ENCODE measurements around the gene SLC39A8.
A peak's percentile ranks its signal among the peaks of the same experiment; 100 is the strongest.

Gene SLC39A8

DNA sequence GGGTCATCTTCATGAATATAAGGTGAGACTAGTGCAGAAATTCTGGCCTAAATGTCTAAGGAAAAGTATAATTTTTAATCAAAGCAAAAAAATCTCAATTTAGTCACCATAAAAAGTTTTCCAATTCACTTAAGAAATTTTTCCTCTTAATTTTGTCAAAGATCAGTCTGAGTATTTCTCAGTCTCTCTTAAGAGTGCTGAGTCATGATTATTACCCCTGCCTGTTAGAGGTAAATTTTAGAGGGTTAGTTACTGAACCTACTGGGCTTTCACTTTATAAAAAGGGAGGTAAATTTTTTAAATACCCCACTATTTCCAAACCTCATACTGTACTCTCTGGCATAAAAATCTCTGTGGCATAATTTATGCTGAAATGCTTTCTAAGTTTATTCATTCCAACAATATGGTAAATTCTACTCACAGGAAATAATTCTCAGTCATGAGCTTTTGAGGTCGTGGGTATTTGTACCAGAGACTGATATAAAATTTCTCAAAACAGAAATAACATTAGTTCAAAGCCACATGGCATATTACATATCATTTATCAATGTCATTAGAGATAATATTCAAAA lies 122.4 kb downstream of the SLC39A8 start:
- no peak for DNase-seq

DNA sequence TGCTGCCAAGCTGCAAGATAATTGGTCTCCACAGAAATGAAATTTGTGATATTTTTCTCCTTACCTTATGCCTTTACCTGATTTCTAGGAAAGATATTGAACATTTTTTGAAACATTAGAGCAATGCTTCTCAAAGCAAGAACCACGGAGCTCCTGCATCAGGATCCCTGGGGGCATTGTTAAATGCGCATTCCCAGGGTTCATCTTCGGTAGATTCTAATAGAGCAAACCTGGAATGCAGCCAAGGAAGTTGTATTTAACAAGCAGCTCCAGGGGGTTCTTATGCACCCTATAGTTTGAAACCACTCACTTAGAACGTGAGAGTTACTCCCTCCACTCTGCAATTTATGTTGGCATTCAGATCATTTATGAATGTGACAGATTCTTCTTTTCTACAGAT lies 126.2 kb downstream of the SLC39A8 start:
- no peak for DNase-seq

DNA sequence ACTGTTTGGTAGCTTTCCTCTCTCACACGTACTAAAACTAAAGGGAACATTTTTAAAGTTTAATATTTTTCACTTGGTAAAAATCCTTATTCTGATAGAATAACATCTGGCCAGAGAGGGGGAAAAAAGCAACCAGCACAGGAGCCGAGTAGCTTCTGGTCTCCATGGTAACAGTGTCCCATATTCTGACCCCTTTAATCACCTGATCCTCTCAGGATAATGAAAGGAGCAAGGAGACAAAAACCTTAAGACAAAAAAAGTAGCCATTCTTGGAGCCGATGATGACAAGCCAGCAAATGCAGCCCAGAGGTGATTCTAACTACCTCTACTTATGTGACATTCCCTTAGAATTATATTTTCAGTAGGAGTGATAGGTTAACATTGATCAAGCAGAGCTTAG lies 126.6 kb downstream of the SLC39A8 start:
- peak; percentile 4 for DNase-seq

- DNase-seq: no peak
Measured at GRCh38 chr4:102217775-102218355, 127.4 kb downstream of the SLC39A8 start.

DNA sequence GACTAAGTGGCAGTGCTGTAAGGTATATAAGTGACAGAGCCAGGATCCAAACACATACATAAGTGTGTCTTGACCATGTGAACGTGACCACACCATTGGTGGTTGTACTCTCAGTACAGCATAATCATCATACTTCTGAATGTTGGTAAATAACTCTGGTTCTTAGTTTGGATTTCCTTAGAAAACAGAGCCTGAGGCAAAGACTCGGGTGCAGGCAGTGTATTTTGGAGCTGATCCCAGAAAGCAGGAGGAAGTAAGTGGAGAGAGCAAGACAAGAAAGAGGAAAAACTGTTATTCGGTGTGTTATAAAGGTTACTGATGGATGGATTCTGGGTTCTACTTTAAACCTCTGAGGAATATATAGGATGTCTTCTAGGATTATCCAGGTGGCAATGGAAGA lies 127.9 kb downstream of the SLC39A8 start:
- DNase-seq: no peak

DNA sequence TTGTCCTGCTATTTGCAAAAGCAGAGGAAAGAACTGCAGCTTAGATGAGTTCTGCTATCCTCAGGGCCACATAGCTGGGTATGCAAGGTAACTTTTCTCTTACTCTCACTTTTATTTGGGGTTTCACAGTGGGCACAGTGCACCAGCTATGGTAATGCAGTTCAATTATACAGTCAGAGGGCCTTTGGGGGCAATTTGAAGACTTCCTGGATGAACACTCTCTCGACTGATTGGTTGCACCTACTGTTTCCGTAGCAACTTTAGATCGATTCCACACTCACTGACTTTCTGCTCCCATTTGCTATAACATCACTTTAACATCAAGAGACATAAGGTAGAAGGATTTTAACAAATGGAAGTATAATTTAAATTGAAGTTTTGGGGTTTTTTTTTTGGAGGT lies 128.6 kb downstream of the SLC39A8 start:
- DNase-seq: peak; percentile 7

GRCh38 chr4:102213031-102213430 lies 132.3 kb downstream of the SLC39A8 start:
- no peak for DNase-seq
